H54 (cell line): ENCODE results near the gene ERLEC1.
A peak's percentile ranks its signal among the peaks of the same experiment; 100 is the strongest.

Experiments used
- DNase-seq: peaks from one replicate; pipeline ENCODE4 v3.0.0; 2011; ENCODE audit warnings: low spot score, mixed read lengths; ENCODE audit not compliant: insufficient read length
- FAIRE-seq: peaks from 3 replicates; lab custom pipeline; 2011; peaks lifted over from hg19 to GRCh38; lab: Jason Lieb, UNC
- POLR2A ChIP-seq: IDR thresholded peaks from 2 replicates; pipeline ENCODE4 v1.6.1; 2011; ENCODE audit warnings: low read depth, mild to moderate bottlenecking, low read length

Gene ERLEC1

GRCh38 chr2:53767405-53768241 lies 19.2 kb upstream of the ERLEC1 start, which contains the start of gene CHAC2:
Gene CHAC2 (plus strand): TSS chr2:53767804. CDS start chr2:53767887, 83 bp downstream.
- DNase-seq = peak; percentile 69
- FAIRE-seq = peak; percentile 96
- peak; percentile 80 for TF ChIP-seq POLR2A

DNA sequence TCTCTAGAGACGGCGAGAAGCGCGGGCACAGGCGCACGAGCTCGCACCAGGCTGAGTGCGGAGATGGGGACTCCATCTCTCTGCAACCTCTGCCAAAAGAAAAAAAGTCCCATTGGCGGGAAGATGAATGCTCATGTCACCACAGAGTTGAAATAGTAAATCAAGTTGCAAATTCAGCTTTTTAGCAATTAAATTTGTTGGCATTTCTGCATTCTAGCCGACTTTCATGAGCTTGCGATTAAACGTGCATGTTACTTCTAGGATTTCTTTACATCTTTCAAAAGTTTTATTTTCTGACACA lies 18.7 kb upstream of the ERLEC1 start:
- TF ChIP-seq POLR2A = no peak
- DNase-seq = no peak
- no peak for FAIRE-seq

DNA sequence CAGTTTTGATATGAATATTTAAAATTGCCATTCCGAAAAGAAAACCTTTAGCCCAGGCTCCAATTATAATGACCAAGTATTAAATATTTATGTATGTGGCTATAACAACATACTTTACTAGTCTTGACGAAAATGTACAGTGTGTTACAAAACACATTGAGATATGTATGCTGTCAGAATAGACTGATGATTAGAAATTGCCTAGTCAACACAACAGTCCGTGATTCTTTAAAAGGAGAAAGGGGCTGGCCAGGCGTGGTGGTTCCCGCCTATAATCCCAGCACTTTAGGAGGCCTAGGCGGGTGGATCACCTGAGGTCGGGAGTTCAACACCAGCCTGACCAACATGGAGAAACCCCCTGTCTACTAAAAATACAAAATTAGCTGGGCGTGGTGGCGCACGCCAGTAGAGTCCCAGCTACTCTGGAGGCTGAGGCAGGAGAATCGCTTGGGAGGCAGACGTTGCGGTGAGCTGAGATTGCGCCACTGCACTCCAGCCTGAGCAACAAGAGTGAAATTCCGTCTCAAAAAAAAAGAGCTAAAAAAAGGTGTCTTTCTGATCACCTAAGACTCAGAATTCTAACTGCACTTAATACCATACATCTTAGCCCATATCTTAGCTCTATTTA lies 17.4 kb upstream of the ERLEC1 start:
- DNase-seq (no peak), FAIRE-seq (no peak)
- TF ChIP-seq POLR2A = no peak

GRCh38 chr2:53770264-53770663 lies 16.6 kb upstream of the ERLEC1 start:
- no peak for TF ChIP-seq POLR2A
- DNase-seq = no peak
- peak; percentile 67 for FAIRE-seq

GRCh38 chr2:53777134-53777533 lies 9.7 kb upstream of the ERLEC1 start:
- no peak for DNase-seq
- TF ChIP-seq POLR2A = no peak
- FAIRE-seq = no peak

- FAIRE-seq (peak; percentile 41), DNase-seq (no peak)
- TF ChIP-seq POLR2A = no peak
Measured at GRCh38 chr2:53778536-53779162, 8.2 kb upstream of the ERLEC1 start.

DNA sequence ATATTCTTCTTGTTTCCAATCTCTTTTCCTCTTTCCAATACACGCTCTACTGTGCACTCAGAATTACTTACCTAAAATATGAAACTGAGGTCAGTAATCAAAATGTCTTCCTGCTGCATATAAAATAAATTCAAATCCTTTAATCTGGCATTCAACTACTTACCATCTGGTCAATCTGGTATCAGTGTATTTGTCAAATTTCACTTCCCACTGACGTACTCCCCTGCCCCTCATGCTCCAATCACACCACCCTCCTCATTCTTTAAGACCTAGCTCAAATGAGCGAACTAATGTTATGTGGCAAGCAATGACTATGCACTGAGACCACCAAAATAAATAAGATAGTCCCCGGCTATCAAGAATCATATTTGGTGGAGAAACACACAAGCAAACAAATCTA lies 6.8 kb upstream of the ERLEC1 start:
- no peak for TF ChIP-seq POLR2A
- no peak for FAIRE-seq
- DNase-seq = no peak

DNA sequence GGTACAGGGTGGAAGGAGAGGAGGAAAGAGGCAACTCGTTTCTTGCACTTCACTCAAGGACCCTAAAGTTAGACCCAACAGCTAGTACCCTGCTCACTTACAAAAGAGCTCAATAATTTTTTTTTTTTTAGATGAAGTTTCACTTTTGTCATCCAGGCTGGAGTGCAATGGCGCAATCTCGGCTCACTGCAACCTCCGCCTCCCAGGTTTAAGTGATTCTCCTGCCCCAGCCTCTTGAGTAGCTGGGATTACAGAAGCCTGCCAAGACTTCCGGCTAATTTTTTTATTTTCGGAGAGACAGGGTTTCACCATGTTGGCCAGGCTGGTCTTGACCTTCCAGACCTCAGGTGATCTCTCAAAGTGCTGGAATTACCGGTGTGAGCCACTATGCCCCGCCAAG lies 4.2 kb upstream of the ERLEC1 start:
- DNase-seq (no peak), FAIRE-seq (no peak)
- TF ChIP-seq POLR2A = no peak

GRCh38 chr2:53784436-53784835 lies 2.4 kb upstream of the ERLEC1 start:
- DNase-seq = no peak
- FAIRE-seq = no peak

GRCh38 chr2:53785366-53785765 lies 1.5 kb upstream of the ERLEC1 start:
- FAIRE-seq = no peak
- no peak for DNase-seq
- no peak for TF ChIP-seq POLR2A

More at GRCh38 chr2:53784436-53784835, 2.4 kb upstream of the ERLEC1 start:
- no peak for TF ChIP-seq POLR2A

GRCh38 chr2:53786352-53786704 lies 516 bp upstream of the ERLEC1 start:
- no peak for FAIRE-seq
- no peak for TF ChIP-seq POLR2A
- DNase-seq = peak; percentile 9

DNA sequence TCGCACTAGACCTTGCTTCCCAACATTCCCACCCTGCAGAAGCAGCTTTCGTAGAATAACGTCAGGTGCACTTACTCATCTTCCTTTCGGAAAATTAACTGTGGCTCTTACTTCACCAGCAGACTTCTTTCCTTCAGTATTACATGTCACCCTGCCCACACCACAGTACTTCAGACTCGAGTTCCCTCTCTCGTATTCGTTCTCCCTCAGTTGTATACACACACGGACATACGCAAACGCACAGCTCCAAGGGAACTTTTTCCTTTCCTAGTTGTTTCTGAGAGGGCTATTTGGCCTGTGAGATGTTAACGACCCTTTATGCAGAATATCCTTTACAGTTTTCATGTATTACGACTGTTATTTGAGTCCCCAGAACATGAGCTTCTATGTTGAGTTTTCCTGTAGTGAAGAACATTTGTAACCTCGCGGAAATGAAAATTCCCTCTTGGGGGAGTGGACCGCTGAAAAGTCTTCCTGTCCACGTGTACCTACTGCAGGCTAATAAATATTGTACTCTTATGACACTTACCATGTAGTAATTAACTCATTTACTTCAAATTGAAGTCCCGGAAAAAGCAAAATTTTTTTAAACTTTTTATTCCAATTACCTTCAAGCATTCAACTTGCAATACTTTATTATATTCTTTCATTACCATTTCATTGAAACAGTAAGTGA lies 908 bp downstream of the ERLEC1 start:
- peak; percentile 38 for FAIRE-seq
- DNase-seq = peak; percentile 9

DNA sequence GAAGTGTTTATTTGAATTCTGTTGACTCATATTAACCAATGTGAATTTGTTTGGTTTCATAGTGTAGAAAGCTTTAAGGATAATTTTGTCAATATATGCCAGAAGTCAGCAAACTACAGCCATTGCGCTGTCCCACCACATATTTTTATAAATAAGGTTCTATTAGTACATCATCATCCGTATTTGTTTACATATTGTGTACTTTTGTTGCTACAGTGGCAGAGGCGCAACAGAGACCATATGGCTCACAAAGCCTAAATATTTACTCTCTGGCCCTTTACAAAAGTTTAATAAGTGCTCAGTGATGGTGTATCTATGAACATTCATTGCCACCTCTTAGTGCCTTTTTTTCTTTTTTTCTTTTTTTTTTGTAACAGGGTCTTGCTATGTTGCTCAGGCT lies 6.4 kb downstream of the ERLEC1 start:
- no peak for TF ChIP-seq POLR2A
- DNase-seq (no peak), FAIRE-seq (no peak)

More for the DNA sequence above, 908 bp downstream of the ERLEC1 start:
- TF ChIP-seq POLR2A = no peak

GRCh38 chr2:53793821-53794220 lies 7.0 kb downstream of the ERLEC1 start:
- DNase-seq (no peak), FAIRE-seq (no peak)
- TF ChIP-seq POLR2A = no peak
